Lung (tissue), 12 donors: Measurements from ENCODE around the gene NRM. TPM values are rescaled to one million over a fixed set of nuclear protein-coding genes. Genes with fewer than 3 reads are reported as not detected.

Experiments used
- ATAC-seq: fragments of 200-7000 bp; cut with Tn5 transposase; one replicate; pipeline ENCODE4 v1.9.1; 2020; ENCODE audit warnings: moderate number of reproducible peaks; ENCODE audit not compliant: insufficient read depth, low FRiP score
- DNase-seq, 3 donors: peaks; one replicate each; pipeline ENCODE4 v3.0.0-alpha.2; 2013 to 2017
- H3K27ac ChIP-seq, 2 donors: one replicate each; pipeline ENCODE4 v1.5.1; 2013; ENCODE audit warnings: mild to moderate bottlenecking in 2 of 2, moderate library complexity in 2 of 2, control low read depth in 1 of 2, inconsistent platforms in 1 of 2, low read depth in 1 of 2, low read length in 1 of 2
- H3K27me3 ChIP-seq, 3 donors: one replicate each; pipeline ENCODE4 v1.5.1; 2013; ENCODE audit warnings: low read length in 2 of 3; ENCODE audit not compliant: control insufficient read depth in 3 of 3, insufficient read depth in 3 of 3
- H3K36me3 ChIP-seq, 4 donors: one replicate each; pipeline ENCODE4 v1.5.1; 2013; ENCODE audit warnings: low read length in 4 of 4, mild to moderate bottlenecking in 1 of 4, moderate library complexity in 1 of 4; ENCODE audit not compliant: control insufficient read depth in 4 of 4, insufficient read depth in 4 of 4
- H3K4me1 ChIP-seq, 5 donors: one replicate each; pipeline ENCODE4 v1.5.1; 2013; ENCODE audit warnings: low read length in 5 of 5, mild to moderate bottlenecking in 2 of 5, moderate library complexity in 1 of 5; ENCODE audit not compliant: control insufficient read depth in 5 of 5, insufficient read depth in 5 of 5
- H3K4me3 ChIP-seq: one replicate; pipeline ENCODE4 v1.5.1; 2013; ENCODE audit warnings: mild to moderate bottlenecking, control low read depth, moderate library complexity
- H3K9ac ChIP-seq, 2 donors: one replicate each; pipeline ENCODE4 v1.5.1; 2013; ENCODE audit warnings: low read length in 2 of 2, control low read depth in 1 of 2; ENCODE audit not compliant: insufficient read depth in 1 of 2
- H3K9me3 ChIP-seq, 4 donors: one replicate each; pipeline ENCODE4 v1.5.1; 2013; ENCODE audit warnings: low read length in 3 of 4, mild to moderate bottlenecking in 1 of 4, moderate library complexity in 1 of 4; ENCODE audit not compliant: control insufficient read depth in 4 of 4, insufficient read depth in 3 of 4
- WGBS, 2 donors: extraction: QIAGEN DNeasy Blood & Tissue Kit; methylation state at CpG; one replicate each; pipeline ENCODE4 v1.1.7; 2013; 5-methylcytosine and 5-hydroxymethylcytosine counted together
- polyA plus RNA-seq, 2 donors: library from polyadenylated mRNA; stranded (reverse); fragments of 200-250 nt; gene quantifications; one replicate each; pipeline ENCODE4 v1.2.1, GENCODE V29; 2013
- total RNA-seq, 2 donors: library from RNA; depleted of rRNA in 1 of 2; stranded (reverse); fragments of >200 nt in 1 of 2; gene quantifications; one replicate each; pipeline ENCODE4 v1.2.1, GENCODE V29; 2014 to 2021
- TF ChIP-seq, protein P1 (sequence below): IDR thresholded peaks from 2 replicates; pipeline ENCODE4 v1.5.1; 2012; ENCODE audit warnings: mild to moderate bottlenecking; ENCODE audit errors: control extremely low read depth, extremely low read depth
- donor health status: control.
- donor health status: control.
- donor health status: Bipolar disorder and iron deficiency.
- donor health status: healthy.
- donor health status: DM: yes; HTN: yes; CAD: no.

Gene NRM
- total and polyA plus RNA-seq, 4 donors: 5.1 to 18.7 (median 15.9) TPM

DNA sequence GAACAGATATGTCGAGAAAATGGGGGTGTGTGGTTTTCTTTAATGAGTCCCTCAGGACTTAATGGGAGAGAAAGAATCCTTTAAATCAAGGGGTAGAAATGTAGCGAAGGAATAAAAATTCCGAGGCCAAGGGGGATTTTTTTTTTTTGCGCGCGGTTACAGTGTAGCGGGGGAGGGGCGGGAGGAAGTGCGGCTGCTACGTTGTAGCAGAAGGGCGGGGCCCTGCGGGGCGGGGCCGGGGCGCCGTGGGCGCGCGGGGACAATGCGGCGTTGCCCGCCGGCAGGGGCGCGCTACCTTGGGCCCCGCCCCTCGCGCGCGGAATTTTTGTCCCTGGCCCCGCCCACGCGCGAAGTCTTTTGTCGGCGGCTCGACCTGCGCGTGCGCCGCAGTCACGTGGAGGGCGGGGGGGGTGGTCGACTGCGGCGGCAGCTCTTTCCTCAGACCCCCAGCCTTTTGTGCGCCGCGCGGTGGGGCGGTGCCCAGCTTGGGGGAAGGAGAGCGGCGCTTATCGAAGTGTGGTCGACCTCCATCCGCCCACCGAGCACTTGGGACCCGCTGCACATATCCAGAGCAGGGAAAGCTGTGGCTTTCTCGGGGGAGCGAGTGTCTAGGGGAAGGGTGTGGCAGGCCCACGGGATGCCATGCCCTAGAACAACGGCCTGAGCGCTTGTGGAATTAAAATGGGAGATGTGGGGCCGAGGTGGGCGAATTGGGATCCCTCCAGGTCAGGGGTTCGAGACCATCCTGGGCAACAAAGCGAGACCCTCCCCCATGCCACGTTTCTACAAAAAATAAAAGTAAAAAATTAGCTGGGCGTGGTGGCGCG lies 30.6 kb upstream of the NRM start:
- TF ChIP-seq, protein P1, sequence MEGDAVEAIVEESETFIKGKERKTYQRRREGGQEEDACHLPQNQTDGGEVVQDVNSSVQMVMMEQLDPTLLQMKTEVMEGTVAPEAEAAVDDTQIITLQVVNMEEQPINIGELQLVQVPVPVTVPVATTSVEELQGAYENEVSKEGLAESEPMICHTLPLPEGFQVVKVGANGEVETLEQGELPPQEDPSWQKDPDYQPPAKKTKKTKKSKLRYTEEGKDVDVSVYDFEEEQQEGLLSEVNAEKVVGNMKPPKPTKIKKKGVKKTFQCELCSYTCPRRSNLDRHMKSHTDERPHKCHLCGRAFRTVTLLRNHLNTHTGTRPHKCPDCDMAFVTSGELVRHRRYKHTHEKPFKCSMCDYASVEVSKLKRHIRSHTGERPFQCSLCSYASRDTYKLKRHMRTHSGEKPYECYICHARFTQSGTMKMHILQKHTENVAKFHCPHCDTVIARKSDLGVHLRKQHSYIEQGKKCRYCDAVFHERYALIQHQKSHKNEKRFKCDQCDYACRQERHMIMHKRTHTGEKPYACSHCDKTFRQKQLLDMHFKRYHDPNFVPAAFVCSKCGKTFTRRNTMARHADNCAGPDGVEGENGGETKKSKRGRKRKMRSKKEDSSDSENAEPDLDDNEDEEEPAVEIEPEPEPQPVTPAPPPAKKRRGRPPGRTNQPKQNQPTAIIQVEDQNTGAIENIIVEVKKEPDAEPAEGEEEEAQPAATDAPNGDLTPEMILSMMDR: no peak
- Histone ChIP-seq H3K4me1 (peaks cover 4 to 42% (median 9%) of the 10 kb centered on the region in 5 donors), H3K9me3 (no peaks in the 10 kb centered on the region), H3K27me3 (no peaks in the 10 kb centered on the region), H3K27ac (peak overlapping the region; percentile 94 to 95), H3K4me3 (peak overlapping the region; percentile 58), H3K9ac (peak overlapping the region; percentile 99), H3K36me3 (peaks cover 6 to 48% (median 29%) of the 10 kb centered on the region in 4 donors)
- ATAC-seq (peak; percentile 74), DNase-seq (peak; percentile 94 to 97 (median 94))
- 1% methylated on average over 63 to 71 of the region's 71 CpGs for WGBS, 2 donors

DNA sequence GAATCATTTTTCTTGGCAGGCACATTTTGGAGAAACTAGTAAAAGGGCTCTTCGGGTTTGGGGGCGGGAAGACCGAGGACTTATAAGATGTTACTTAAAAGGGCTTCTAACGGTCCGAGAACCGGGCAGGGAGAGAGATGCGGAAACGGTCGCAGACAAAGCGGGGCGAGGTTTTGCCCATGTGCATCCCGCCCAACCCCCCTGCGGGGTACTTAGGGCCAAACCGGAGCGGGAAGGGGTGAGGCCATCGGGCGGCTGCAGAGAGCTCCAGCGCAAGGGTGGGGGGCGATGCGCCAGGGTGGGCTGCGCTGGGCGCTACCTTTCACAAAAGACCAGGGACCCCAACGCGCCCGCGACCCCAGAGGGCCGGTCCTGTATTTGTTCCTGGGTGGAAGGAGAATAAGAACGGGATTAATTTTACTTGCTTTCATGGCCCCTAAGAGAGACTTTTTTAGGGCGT lies 30.0 kb upstream of the NRM start:
- WGBS, 2 donors: 0 to 1% methylated on average over 29 of the region's 29 CpGs
- H3K9me3 ChIP-seq: no peaks in the 10 kb centered on the region
- peak overlapping the region; percentile 99 for H3K9ac ChIP-seq
- TF ChIP-seq, protein P1: no peak
- no peaks in the 10 kb centered on the region for H3K27me3 ChIP-seq
- ATAC-seq: no peak
- DNase-seq: peak; percentile 80 to 82 (median 81)
- peak overlapping the region; percentile 58 for H3K4me3 ChIP-seq
- H3K27ac ChIP-seq: peak overlapping the region; percentile 94 to 95
- peaks cover 4 to 45% (median 9%) of the 10 kb centered on the region in 5 donors for H3K4me1 ChIP-seq
- H3K36me3 ChIP-seq: peaks cover 6 to 44% (median 24%) of the 10 kb centered on the region in 4 donors

DNA sequence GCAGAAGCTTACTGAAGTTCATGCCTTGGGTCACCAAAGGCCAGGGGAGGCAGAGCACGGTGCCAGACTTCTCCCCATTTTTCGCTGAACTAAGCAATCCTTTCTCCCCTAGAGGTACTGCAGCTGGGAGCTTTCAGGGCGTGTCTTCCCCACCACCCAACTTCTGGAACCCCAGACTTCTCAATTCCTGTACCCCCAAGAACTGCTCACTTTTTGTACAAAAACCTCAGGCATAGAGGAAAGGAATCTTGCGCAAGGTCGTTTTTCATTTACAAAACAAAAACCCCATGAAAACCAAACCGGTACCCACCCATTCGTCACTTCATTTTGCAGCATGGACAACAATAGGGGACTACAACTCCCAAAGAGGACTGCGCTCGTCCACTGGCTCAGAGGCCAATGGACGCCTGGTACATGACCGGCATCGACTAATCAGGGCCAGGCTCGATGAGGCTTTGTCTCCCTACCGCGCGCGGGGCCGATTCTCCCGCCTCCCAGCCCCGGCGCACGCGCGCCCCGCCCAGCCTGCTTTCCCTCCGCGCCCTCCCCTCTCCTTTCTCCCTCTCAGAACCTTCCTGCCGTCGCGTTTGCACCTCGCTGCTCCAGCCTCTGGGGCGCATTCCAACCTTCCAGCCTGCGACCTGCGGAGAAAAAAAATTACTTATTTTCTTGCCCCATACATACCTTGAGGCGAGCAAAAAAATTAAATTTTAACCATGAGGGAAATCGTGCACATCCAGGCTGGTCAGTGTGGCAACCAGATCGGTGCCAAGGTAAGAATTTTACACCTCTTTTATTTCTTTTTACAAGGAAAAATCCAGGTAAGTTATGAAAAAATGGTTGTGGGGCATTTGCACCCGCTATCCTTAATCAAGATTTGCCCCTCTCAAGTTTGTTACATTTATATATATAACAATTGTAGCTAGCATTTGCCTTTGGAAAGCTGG lies 29.3 kb upstream of the NRM start, which contains the start of gene TUBB:
TSS of gene TUBB (plus strand) at position 562 of the 947 bp plus-strand sequence. CDS start at position 717, 155 bp downstream.
- Histone ChIP-seq H3K27ac (peak within 1 kb of the TSS; percentile 94 to 95), H3K9me3 (no peaks in the 10 kb centered on the region), H3K4me1 (peaks cover 4 to 43% (median 9%) of the 10 kb centered on the region in 5 donors), H3K4me3 (peak within 1 kb of the TSS; percentile 58), H3K9ac (peak within 1 kb of the TSS; percentile 99), H3K27me3 (no peaks in the 10 kb centered on the region), H3K36me3 (peaks cover 6 to 40% (median 19%) of the 10 kb centered on the region in 4 donors)
- 0 to 1% methylated on average over 38 of the region's 38 CpGs for WGBS, 2 donors
- DNase-seq (peak; percentile 98 to 99 (median 99)), ATAC-seq (peak; percentile 62)
- TF ChIP-seq, protein P1: no peak
